Measurements from ENCODE around the gene TAAR5.
"Not testable (repeated sequence)": the region's sequence is repeated elsewhere in the genome, so short reads cannot be mapped to it uniquely, and the experiment has no call there.

Gene TAAR5

DNA sequence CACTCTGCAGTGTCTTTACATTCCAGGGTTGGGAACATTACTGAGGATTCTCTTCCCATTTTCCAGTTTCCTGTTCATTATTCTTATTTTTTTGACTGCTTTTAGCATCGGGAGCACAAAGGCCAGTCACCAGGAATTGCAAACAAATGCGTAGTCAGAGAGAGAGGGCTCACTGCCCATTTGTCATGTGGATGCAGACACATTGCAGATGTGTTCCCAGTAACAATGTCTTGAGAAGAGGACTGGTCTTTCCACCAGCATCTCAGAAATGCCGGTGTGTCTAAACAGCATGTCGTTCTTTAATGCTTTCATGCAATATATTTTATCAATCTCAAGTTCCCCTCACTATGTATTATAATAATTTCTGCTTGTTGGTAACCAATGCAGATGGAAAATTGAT, 20.4 kb downstream of the TAAR5 start:
- DNase-seq = no peak

DNA sequence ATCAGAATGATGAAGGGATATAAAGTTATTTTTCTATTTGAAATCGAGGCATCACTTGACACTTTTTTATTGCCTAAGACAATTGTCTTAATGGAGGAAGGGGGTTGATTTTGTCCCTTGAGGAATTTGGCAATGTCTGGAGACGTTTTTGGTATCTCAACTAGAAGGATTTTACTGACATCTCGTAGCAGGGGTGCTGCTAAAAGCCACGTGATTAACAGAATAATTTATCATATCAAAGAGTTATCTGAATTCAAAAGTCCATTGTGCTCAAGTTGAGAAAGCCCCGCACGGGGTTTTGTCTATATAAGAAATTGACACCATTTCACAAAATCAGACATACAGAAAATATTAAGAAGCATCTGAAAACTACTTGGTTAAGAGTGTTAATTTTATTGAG, 20.9 kb downstream of the TAAR5 start:
- no peak for DNase-seq

DNA sequence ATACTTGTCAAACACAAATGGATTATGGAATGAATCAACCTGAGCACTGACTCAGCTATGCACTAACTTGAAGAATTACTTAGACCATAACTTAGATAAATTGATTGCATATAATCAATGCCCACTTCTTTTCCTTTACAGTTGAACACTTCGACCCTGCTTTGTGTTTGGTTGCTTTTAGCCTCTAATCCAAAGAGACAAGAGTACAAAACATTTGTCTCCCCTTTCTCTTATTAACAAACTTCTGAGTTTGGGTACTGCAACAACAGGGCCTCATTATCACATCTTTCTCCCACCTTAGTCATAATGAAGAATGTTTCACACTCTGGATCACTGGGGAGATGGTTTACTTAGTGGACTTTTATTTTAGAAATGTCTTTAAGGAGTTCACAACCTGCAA, 22.0 kb downstream of the TAAR5 start:
- DNase-seq = no peak

DNA sequence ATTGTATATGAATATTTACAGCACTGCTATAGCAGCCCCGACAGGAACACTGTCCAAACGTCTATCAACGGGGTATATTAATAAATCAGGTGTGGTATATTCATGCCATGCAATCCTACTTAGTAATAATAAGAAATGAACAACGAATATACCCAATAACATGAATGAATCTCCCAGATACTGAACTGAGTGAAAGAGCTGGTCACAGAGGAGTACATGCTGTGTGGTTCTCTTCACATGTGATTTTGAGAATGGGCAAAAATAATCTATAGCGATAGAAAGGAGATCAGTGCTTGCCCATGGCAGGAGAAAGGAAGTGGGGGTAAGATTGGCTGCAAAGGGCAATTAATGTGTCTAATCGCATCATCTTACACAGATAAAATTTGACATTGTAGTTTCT, 23.1 kb downstream of the TAAR5 start:
- no peak for DNase-seq

DNA sequence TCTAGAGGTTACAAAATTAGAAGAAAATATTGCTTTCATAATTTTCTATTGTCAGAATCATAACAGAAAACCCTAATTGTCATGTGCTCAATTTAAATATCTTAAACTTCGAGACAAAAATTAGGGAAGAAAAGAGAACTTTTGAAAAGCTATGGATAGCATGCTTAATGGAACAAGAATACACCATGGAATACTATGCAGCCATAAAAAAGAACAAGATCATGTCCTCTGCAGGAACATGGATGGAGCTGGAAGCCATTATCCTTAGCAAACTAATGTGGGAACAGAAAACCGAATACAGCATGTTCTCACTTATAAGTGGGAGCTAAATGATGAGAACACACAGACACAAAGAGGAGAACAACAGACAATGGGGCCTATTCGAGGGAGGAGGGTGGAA, 29.5 kb downstream of the TAAR5 start:
- not testable (repeated sequence) for DNase-seq

DNA sequence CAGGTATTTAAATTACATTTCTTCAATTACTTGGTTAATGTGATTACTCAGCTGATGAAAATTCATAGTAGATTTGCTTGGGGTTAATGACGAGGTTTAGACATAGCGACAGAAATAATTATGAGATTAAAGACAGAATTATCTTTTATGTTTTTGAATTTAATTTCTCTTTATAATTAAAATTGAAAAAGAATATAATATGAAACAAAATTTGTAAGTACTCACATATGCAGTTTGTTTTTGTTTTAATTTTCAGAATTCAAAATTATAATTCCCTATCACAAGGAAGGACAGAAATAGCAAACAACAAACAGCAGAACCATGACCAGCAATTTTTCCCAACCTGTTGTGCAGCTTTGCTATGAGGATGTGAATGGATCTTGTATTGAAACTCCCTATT, 37.2 kb downstream of the TAAR5 start, which contains the start of gene TAAR8:
Gene TAAR8 (plus strand): TSS at position 301 of the 400 bp plus-strand sequence. CDS start 21 bp downstream, at position 322.
- DNase-seq = no peak

DNA sequence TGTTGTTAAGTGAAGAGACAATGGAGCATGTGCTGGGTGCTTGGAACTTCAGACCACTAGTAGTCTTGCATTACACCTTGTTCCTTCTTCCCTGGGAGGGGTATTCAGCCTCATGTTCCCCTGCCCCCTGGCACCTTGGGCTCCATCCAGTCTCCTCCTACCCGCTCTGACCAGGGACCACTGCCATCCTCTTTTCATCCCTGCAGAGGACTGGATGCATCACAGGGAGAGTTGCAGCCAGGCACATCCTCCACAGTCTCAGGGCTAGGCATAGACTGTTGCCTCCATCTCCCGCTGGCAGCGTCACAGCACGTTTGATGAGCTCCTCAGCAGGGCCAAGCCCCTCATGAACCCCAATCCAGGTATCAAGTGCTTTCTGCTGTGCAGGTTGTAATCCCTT, 38.3 kb downstream of the TAAR5 start:
- no peak for DNase-seq

DNA sequence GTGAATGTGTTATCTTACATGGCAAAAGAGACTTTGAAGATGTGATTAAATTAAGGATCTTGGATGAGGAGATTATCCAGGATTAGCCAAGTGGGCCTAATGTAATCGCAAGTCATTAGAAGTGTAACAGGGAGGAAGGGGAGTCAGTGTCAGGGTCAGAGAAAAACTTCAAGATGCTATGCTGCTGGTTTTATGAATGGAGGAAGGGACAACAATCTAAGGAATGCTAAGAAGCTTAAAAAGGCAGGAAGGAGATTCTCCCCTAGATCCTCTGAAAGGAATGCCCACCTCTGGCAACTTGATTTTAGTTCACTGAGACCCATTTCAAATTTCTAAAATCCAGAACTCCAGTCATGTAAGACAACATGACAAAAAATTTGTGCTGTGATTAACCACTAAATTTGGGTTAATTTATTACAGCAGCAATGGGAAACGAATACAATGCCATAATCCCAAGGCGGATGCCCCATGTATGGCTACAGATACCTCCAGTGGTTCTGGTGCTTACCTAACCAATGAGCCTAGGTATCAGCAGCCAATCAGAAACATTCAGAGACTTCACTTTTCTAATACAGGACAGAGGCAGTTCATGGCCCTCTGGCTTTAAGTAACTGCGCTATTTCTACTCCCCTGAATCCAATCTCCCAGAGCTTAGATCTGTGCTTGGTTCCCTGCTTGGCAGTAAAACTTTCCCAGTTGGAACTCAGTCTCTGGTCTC, 40.6 kb downstream of the TAAR5 start:
- DNase-seq = no peak

DNA sequence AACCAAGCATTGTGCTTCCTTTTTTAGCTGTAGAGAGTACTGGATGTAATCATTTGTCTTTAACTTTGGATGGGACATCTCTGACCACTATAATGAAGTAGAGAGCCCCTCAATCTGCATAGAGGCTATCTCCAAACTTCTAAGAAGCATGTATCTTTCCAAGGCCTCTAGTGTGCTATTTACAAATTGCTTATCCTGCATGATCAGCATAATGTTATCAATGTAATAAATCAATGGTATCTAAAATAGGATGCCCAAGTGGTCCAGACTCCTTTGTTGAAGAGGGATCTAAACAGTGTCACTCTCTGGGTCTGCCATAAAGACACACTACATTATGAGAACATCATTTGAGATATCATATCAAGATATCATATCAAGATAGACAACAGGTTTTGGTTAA, 44.7 kb downstream of the TAAR5 start:
- no peak for DNase-seq
